Superior temporal gyrus (tissue), 1 donor: Measurements from ENCODE around the gene MIF.
"Not testable (repeated sequence)": the region's sequence is repeated elsewhere in the genome, so short reads cannot be mapped to it uniquely, and the experiment has no call there.

Source experiments
- DNase-seq: peaks from one replicate; pipeline ENCODE4 v3.0.0-alpha.2; 2016; ENCODE audit errors: extremely low spot score

The MIF gene

DNA sequence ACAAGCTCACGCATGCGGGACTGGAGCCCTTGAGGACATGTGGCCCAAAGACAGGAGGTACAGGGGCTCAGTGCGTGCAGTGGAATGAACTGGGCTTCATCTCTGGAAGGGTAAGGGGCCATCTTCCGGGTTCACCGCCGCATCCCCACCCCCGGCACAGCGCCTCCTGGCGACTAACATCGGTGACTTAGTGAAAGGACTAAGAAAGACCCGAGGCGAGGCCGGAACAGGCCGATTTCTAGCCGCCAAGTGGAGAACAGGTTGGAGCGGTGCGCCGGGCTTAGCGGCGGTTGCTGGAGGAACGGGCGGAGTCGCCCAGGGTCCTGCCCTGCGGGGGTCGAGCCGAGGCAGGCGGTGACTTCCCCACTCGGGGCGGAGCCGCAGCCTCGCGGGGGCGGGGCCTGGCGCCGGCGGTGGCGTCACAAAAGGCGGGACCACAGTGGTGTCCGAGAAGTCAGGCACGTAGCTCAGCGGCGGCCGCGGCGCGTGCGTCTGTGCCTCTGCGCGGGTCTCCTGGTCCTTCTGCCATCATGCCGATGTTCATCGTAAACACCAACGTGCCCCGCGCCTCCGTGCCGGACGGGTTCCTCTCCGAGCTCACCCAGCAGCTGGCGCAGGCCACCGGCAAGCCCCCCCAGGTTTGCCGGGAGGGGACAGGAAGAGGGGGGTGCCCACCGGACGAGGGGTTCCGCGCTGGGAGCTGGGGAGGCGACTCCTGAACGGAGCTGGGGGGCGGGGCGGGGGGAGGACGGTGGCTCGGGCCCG lies at the start of gene MIF:
MIF (plus strand) TSS at position 439 of the 765 bp plus-strand sequence; CDS start at position 531, 92 bp downstream.
- DNase-seq, result peak; percentile 92

DNA sequence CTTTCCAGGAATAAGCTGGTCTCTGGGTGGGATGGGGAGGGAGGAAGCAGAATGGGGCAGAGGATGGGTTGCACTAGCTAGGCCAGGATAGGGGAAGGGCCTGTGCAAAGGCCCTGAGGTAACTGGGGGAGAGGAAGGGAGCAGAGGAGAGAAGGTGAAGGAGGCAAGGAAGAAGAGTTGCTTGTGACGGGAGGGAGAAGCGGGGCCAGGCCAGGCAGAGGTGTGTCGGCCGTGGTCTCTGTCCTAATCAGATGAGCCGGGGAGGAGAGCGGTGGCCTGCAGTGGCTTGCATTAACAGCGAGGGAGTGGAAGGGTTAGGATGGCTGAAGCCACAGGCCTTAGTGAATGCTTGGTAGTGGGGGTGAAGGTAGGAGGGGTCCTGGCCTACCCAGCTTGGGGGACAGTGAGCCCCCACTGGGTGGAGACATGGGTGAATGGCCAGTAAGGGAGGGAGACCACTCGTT lies 49.4 kb upstream of the MIF start:
- DNase-seq, result no peak

DNA sequence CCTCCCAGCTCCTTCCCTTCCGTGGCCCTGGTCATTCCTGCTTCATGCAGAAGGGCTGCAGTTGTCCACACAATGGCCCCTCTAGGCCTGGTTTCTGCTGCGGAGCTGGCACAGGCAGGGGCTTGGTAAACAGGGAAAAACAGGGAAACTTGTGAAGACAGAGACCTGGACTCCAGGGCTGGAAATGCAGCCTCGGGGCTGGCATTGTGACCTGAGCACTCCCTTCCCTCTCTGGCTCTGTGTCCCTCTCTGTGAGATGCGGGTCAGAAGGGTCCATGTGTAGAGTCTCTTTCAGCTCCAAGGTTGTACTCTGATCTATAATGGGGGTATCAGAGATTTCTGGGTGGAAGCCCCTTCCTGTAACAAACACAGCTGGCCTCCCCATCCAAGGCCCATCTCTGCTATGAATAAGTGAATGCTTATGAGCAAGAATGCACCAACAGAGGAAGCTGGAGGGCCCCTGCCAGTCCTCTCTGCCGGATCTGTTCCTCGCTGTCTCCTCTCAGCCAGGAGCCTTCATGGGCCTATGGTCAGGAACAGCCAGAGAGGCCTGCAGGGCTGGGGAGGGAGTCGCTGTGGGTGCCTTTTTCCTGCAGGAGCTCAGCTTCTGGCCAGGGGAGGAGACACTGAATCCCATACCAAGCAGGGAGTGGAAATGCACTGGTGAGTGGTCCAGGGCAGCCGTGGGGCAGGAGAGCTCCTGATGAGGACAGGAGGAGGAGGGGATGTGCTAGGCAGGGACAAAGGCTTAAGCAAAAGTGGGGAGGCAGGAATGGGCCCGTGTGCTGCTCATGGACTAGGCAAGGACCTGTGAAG lies 48.7 kb upstream of the MIF start:
- DNase-seq, result no peak

DNA sequence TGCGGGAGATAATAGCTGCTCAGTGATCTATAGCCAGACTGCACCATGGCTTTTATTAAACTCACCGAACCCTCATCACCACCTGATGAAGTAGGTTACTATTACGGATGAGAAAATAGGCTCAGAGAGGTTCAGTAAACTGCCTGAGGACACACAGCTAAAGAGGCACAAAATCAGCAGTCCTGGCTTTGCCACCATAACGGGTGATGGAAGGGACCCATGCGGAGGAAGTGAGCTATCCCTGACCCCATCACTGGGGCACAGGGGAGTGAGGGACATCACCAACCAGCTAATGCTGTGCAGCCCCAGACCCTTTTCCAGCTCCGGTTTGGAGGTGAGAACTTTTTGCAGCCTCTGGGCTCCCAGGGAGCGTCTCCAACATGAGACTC lies 48.1 kb upstream of the MIF start:
- no peak for DNase-seq

DNA sequence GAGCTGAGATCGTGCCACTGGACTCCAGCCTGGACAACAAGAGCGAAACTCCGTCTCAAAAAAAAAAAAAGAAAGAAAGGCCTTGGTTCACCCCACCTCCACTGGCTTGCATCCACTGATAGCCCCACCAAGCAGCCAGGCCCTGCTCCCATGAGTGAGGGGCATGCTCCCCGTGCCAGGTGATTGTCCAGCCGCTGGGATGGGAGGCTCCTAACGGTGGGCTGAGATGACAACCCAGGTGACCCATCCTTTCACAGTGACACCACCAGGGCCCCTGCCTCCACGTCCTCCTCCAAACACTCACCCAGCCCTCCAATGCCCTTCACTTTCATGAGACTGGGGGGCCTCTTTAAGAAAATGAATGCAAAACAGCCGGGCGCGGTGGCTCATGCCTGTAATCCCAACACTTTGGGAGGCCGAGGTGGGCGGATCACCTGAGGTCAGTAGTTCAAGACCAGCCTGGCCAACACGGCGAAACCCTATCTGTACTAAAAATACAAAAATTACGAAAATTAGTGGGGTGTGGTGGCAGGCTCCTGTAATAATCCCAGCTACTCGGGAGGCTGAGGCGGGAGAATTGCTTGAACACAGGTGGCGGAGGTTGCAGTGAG lies 46.8 kb upstream of the MIF start:
- DNase-seq, result no peak

DNA sequence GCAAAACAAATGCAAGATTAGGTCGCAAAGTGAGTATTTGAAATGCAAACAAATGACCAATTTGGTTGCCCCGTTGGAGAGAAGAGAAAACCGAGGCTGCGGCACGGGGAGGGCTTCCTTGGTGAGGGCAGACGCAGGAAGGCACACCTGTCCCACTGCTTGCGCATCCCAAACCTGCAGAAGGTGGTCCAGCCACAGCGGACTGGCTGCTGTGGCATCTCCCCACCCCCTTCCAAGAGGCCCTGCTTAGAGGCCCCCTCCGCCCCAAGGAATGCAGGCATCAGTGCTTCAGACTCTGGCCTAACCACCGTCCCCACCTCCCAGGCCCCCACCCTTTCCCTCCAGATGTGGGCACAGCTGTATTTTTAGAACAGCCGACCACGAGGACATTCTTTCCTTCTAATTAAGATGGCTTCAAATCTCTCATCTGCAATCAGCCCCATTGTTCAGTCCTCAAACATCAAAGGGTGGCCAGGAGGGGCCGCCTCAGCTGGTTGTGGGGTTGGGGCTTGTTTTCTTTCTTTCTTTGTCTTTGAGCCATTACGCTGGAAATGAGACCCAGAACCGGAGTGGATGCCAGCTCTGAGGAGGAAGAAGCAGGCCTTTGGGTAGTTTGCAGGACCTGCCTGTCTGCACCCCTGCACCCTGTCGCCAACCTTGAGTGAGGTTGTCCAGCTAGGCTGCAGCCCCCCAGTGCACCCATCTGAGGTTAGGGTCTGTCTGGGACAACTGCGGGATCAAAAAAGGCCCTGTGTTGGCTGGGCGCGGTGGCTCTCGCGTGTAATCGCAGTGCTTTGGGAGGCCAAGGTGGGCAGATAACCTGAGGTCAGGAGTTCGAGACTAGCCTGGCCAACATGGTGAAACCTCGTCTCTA lies 46.0 kb upstream of the MIF start:
- DNase-seq, result no peak

DNA sequence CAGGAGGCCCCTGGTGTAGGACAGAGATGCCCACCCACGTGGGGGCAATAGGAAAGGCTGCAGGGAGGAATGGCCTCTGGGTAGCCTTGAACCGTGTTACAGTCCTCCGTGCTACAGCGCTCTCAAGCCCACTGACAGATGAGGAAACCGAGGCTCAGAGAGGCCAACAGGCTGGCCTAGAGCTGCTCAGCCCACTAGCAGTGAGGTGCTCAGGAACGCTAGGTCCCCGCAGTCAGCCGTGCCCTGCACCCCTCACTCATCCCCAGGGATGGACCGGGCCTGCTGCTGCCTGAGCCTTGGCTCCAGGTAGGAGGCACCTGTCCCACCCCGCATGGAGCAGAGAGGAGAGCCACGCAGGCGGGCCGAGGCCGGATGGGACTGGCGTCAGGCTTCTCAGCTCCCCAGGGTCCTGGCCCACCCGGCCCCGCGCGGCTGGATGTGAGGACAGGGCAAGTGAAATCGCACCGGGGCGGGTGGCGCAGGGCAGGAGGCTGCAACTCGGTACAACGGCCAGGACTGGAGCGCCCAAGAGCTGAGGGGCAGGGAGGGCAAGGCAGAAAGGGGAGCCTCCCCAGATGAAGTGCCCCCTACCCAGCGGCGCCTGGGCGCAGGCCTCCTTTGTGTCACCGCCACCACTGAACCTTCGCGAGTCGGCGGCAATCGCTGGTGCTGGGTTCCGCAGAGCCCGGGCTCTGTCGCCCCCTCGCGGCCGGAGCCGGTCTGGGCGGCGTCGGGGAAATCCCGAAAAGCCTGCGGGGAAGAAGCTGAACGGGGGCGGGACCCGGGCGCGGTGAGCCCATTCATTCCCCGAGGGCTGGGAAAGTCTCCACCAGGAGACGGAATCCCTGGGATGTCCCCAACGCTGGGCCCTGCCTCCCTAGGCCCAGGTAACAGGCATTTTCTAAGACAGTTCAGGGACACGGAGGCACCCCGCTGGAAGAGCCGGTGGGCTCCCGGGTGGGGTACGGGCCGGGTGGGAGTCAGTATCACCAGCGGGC lies 44.9 kb upstream of the MIF start:
- DNase-seq, result peak; percentile 80

DNA sequence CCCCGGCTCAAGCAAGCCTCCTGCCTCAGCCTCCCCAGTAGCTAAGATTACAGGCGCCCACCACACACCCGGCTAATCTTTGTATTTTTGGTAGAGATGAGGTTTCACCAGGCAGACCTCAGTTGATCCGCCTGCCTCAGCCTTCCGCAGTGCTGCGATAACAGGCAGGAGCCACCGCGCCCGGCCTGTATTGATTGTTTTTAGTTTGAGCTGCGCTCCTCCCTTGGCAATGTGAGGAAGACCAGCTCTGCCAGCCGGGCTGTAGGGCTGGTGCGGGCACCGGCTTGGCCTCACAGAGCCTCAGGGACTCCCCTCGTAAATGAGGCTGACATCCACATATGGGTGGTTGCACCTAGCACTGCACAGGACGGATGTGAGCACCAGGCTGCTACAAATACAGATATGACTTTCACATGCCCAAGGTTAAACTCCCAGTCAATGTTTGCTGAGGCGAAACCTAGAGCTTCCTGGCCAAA lies 44.0 kb upstream of the MIF start:
- DNase-seq, result no peak

DNA sequence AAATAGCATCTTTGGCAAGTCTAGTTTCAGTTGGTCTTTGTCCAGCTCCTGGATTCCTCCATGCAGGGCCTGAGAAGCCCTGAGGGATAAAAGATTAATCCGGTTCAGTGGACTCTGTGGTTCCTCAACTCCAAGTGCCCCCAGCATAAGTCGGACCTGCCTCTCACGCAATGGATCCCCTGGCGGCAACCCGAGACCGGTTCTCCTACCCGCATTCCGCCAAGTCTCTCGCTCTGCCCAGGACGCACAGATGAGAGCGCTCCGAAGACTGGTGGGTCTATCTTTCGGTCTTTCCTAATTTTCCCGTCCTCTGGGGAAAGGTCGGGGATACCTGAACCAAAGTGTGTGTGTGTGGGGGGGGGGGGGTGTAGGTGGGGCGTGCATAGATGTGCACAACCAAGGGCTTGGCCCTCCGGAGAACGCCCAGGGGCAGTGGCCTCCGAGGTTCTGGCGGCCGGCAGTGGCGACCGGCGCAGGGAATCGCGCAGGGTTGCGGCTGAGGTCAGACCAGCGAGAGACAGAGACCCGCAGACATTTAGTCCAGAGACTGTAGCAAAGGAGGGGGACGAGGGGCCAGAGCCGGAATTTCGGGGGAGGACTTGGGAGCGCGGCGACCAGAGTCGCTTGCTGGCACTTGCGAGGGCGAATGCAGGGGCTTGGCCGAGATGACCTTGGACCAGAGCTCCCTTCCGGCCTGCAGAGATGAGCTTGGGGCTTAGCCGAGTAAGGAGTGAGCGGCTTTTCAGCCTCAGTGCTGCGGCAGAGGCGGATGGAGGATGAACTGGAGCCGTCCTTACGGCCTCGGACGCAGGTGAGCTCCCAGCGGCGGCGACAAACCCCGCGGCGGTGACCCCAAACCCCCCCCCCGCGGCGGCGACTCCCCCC lies 37.2 kb upstream of the MIF start:
- DNase-seq, result peak; percentile 49

DNA sequence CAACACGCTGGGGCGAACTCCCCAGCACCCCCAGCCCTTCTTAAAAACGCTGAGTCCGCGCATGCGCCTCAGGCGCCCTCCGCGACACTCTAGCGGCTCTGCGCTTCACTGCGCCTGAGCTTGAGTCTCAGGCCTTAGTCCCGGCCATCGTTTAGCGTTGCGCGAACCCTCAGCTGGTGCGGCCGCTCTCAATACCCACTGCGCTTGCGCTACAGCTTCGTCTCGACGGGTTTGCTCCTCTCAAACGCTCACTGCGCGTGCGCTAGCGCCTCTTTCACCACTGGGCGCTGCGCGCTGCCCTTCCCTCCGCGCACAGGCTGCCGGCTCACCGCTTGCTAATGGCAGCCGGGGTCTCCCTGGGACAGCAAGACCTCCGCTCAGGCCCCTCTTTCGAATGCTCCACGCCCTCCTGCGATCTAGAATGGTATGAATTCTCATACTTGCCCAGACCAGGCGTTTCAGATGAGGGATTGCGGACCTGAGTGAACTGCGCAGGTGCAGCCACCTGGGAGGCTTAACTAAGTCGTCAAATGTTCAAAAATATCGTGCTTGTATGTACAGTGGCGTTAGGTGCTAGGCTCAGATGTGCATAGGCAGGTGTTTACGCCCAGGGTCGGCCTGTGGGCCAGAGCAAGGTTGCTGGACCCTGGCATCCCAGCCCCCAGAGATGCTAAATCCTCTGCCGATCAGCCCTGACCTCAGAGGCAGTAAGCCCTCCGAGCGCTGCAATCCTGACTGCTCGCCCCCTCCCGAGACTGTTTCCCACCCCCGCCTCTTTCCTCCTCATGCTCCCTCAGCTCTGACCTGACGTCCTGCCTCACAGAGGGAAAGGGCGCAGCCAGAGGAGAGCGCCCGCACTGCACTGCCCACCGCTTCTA lies 36.3 kb upstream of the MIF start, which contains the start of gene SLC2A11:
SLC2A11 (plus strand) TSS at position 270 of the 878 bp plus-strand sequence; CDS start at position 395, 125 bp downstream.
- DNase-seq, result peak; percentile 99

DNA sequence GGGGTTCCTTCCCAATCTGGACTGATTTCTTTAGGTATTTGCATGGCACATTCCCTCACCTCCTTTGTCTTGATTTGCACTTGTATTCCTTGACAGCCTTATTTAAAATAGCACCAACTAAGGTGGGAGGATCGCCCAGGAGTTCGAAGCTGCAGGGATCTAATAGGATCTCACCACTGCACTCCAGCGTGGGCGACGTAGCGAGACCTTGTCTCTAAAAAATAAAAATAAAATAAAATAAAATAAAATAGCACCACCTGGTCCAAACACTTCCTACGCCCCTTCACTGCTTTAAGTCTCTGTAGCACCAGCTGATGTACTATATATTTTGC lies 35.7 kb upstream of the MIF start:
- peak; percentile 54 for DNase-seq

DNA sequence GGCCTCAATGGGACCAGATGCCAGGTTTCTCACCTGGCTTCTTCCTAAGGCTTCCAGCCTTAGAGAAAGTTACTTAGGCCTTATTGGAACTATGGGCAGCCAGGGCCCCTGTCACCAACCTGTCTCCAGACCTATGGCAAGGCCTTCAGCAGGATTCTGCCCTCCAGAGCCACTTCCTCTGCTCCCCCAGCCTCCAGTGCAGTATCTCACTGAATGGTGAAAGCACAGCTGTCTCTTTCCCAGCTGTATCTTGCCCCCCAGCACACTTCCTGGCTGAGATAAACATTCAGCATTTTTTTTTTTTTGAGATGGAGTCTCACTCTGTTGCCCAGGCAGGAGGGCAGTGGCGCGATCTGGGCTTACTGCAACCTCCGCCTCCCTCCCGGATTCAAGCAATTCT lies 35.0 kb upstream of the MIF start:
- DNase-seq, result no peak

DNA sequence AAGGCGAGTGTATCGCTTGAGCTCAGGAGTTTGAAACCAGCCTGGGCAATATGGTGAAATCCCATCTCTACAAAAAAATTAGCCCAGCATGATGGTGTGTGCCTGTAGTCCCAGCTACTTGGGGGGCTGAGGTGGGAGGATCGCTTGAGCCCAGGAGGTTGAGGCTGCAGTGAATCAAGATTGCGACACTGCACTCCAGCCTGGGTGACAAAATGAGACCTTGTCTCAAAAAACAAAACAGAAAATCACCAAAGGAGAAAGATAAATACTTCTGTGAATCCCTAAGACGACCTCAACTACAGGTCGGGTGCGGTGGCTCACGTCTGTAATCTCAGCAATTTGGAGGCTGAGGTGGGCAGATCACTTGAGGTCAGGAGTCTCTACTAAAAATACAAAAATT lies 34.0 kb upstream of the MIF start:
- DNase-seq, result not testable (repeated sequence)

DNA sequence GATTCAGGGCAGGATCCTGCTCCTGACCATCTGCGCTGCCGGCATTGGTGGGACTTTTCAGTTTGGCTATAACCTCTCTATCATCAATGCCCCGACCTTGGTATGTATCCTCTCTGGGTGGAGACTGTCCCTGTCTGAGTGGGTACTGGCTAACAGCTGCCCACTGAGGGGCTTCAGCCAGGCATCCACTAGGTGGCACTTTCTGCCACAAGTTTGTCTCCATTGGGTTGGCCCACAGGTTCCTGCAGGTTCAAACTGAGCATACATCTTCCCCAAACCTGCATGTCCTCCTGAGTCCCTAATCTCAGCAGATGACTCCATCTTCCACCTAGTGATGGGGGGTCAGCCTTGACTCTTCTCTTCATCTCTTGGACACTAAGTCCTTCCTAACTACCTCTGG lies 32.1 kb upstream of the MIF start:
- DNase-seq, result no peak

DNA sequence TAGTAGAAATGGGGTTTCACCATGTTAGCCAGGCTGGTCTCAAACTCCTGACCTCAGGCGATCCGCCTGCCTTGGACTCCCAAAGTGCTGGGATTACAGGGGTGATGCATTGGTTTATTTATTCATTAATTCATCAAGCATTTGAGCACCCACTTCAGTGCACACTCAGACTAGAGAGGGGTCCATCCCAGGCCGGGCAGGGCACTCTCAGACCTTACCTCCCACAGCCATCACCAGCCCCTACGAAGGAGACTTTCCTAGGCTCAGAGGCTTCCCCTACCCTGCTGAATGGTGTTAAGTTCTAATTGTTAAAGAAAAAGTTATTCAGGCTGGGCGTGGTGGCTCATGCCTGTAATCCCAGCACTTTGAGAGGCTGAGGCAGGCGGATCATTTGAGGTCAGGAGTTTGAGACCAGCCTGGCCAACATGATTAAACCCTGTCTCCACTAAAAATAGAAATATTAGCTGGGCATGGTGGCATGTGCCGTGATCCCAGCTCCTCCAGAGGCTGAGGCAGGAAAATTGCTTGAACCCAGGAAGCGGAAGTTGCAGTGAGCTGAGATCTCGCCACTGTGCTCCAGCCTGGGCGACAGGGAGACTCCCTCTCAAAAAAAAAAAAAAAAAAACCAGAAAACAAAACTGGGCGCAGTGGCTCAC lies 29.6 kb upstream of the MIF start:
- DNase-seq, result not testable (repeated sequence)

DNA sequence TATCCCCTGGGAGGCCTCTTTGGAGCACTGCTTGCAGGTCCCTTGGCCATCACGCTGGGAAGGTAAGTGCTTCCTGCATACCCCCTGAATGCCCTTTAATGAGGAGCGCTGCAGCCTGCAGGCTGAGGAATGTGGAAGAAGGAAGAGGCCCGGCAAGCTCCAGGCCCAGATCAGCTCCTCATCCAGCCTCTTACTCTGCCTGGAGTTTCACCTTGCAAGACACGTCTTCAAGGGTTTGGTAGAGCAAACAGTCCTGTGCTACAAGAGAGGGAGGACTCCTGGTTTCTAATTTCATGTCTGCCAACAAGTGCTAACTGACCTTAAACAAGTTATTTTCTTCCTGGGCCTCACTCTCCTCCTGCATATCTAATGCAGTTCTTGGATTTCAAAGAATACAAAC lies 25.6 kb upstream of the MIF start:
- DNase-seq, result no peak

DNA sequence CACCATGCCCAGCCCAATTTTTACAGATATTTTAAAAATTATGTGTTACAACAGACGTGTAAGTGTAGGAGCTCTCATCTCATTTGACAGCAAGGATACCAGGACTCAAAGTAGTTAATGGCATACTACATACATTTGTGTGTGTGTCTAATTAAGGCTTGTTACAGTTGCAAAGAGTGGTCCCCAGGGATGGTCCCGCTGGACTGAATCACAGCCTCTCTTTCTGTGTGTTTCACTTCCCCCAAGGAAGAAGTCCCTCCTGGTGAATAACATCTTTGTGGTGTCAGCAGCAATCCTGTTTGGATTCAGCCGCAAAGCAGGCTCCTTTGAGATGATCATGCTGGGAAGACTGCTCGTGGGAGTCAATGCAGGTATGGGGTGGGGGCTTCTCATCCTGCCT lies 19.3 kb upstream of the MIF start:
- no peak for DNase-seq

DNA sequence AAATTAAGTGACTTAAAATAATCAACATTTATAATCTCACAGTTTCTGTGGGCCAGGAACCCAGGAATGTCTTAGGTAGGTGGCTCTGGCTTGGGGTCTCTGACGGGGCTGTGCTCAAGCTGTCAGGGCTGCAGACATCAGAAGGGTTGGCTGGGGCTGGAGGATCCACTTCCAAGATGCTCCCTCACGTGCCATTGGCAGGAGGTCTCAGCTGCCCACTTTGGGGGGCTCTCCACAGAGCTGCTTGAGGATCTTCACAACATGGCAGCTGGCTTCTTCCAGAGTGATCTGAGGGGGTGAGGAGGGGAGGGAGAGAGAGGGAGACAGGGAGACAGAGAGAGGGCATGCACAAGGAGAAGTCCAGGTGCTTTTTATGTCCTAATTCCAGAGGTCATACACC lies 18.4 kb upstream of the MIF start:
- DNase-seq, result no peak
